ENCODE measurements around the gene NFE2.
"Not testable (repeated sequence)": the region's sequence is repeated elsewhere in the genome, so short reads cannot be mapped to it uniquely, and the experiment has no call there.

The NFE2 gene

GRCh38 chr12:54282949-54283593, 17.7 kb downstream of the NFE2 start:
- no peak for DNase-seq (ENCODE audit: low read depth)

- DNase-seq (ENCODE audit: low read depth): not testable (repeated sequence)
Observed at GRCh38 chr12:54281694-54282093, 19.1 kb downstream of the NFE2 start.

GRCh38 chr12:54281261-54281638, 19.6 kb downstream of the NFE2 start:
- not testable (repeated sequence) for DNase-seq (ENCODE audit: low read depth)

GRCh38 chr12:54280468-54281260, 20.2 kb downstream of the NFE2 start, which contains the start of gene HNRNPA1:
Gene HNRNPA1 (plus strand): TSS chr12:54280726. CDS start chr12:54280808, 82 bp downstream.
- peak; percentile 82 for DNase-seq (ENCODE audit: low read depth)

GRCh38 chr12:54279632-54280467, 21.0 kb downstream of the NFE2 start, which contains the start of gene CBX5:
Gene CBX5 (minus strand): TSS chr12:54280122. CDS start chr12:54257650, 22,472 bp downstream.
- peak; percentile 100 for DNase-seq (ENCODE audit: low read depth)

- no peak for DNase-seq (ENCODE audit: low read depth)
Observed at GRCh38 chr12:54279227-54279631, 21.6 kb downstream of the NFE2 start.

- DNase-seq (ENCODE audit: low read depth): no peak
Observed at GRCh38 chr12:54277823-54278276, 23.0 kb downstream of the NFE2 start.

- no peak for DNase-seq (ENCODE audit: low read depth)
Observed at GRCh38 chr12:54276368-54276767, 24.4 kb downstream of the NFE2 start.

- DNase-seq (ENCODE audit: low read depth): no peak
Observed at GRCh38 chr12:54273981-54274380, 26.8 kb downstream of the NFE2 start.

GRCh38 chr12:54272214-54272613, 28.6 kb downstream of the NFE2 start:
- DNase-seq (ENCODE audit: low read depth): no peak

GRCh38 chr12:54270345-54270744, 30.5 kb downstream of the NFE2 start:
- no peak for DNase-seq (ENCODE audit: low read depth)

- DNase-seq (ENCODE audit: low read depth): no peak
Observed at GRCh38 chr12:54266852-54267251, 34.0 kb downstream of the NFE2 start.

- DNase-seq (ENCODE audit: low read depth): no peak
Observed at GRCh38 chr12:54265364-54265812, 35.4 kb downstream of the NFE2 start.

GRCh38 chr12:54262403-54262925, 38.4 kb downstream of the NFE2 start:
- no peak for DNase-seq (ENCODE audit: low read depth)

GRCh38 chr12:54261815-54262402, 38.9 kb downstream of the NFE2 start:
- DNase-seq (ENCODE audit: low read depth): no peak

GRCh38 chr12:54259194-54260011, 41.4 kb downstream of the NFE2 start:
- DNase-seq (ENCODE audit: low read depth): peak; percentile 20

- no peak for DNase-seq (ENCODE audit: low read depth)
Observed at GRCh38 chr12:54258201-54258681, 42.6 kb downstream of the NFE2 start.

- no peak for DNase-seq (ENCODE audit: low read depth)
Observed at GRCh38 chr12:54257332-54257731, 43.5 kb downstream of the NFE2 start.

GRCh38 chr12:54253240-54253639, 47.6 kb downstream of the NFE2 start:
- DNase-seq (ENCODE audit: low read depth): no peak

GRCh38 chr12:54251667-54252284, 49.0 kb downstream of the NFE2 start:
- no peak for DNase-seq (ENCODE audit: low read depth)
